B cell (primary cell): ENCODE data around the gene TSPOAP1. TPM values are rescaled to one million over a fixed set of nuclear protein-coding genes. Genes with fewer than 3 reads are reported as not detected.

Experiments
- ATAC-seq: fragments of 200-7000 bp; cut with Tn5 transposase; one replicate; pipeline ENCODE4 v1.10.0; 2021; ENCODE audit warnings: low read depth, mild to moderate bottlenecking, moderate number of reproducible peaks, moderate library complexity
- CTCF ChIA-PET: fragments of 350-600 bp; sonication (Branson Sonifier 250); formaldehyde crosslinking; loops from one replicate; lab custom pipeline; 2021; ENCODE audit warnings: antibody characterized with exemption, inconsistent platforms; lab: Charles Lee
- POLR2A ChIA-PET: fragments of 350-600 bp; sonication (Branson Sonifier 250); formaldehyde crosslinking; loops from one replicate; lab custom pipeline; 2021; ENCODE audit warnings: antibody characterized with exemption; lab: Charles Lee
- DNase-seq: peaks from one replicate; pipeline ENCODE4 v3.0.0; 2013
- H2AFZ ChIP-seq: 2 replicates; pipeline ENCODE4 v1.6.1; 2012; ENCODE audit warnings: mild to moderate bottlenecking, low read depth, low read length; ENCODE audit not compliant: insufficient read depth, poor library complexity, severe bottlenecking
- H3K27ac ChIP-seq, 2 donors: 1 replicate in 1 of 2; 2 replicates in 1 of 2; pipeline ENCODE4 v1.5.1; 2012 to 2013; ENCODE audit warnings: low read length in 2 of 2, mild to moderate bottlenecking in 2 of 2, moderate library complexity in 1 of 2
- H3K27me3 ChIP-seq, 4 experiments: fragments of 200-600 bp in 1 of 4; sonication (generic) in 1 of 4; replicated peaks in 1 of 4; 1 replicate in 2 of 4; 2 replicates in 2 of 4; pipeline versions ENCODE4 v1.6.1 to v1.7.0; 2013 to 2016; ENCODE audit warnings: low read length in 3 of 4, mild to moderate bottlenecking in 2 of 4, mixed read lengths in 1 of 4, moderate library complexity in 1 of 4; ENCODE audit not compliant: insufficient read depth in 4 of 4, control insufficient read depth in 3 of 4; ENCODE audit errors: control extremely low read depth in 1 of 4
- H3K36me3 ChIP-seq, 2 experiments: replicated peaks in 1 of 2; 1 replicate in 1 of 2; 2 replicates in 1 of 2; pipeline versions ENCODE4 v1.6.1 to v1.7.1; 2013; ENCODE audit warnings: low read length in 1 of 2; ENCODE audit not compliant: insufficient read depth in 2 of 2, control insufficient read depth in 1 of 2; ENCODE audit errors: control extremely low read depth in 1 of 2, extremely low read depth in 1 of 2
- H3K4me1 ChIP-seq, 2 donors: fragments of 200-600 bp in 1 of 2; sonication (generic) in 1 of 2; 1 replicate in 1 of 2; 2 replicates in 1 of 2; pipeline versions ENCODE4 v1.5.1 to v1.6.1; 2013 to 2017; ENCODE audit warnings: low read length in 2 of 2; ENCODE audit not compliant: control insufficient read depth in 2 of 2, insufficient read depth in 2 of 2
- H3K4me2 ChIP-seq: replicated peaks from 2 replicates; pipeline ENCODE3; 2012; ENCODE audit warnings: mild to moderate bottlenecking, low read depth, low read length; ENCODE audit not compliant: poor library complexity, severe bottlenecking
- H3K4me3 ChIP-seq, 5 experiments: fragments of 200-600 bp in 1 of 5; sonication (generic) in 1 of 5; 1 replicate in 3 of 5; 2 replicates in 2 of 5; pipeline versions ENCODE4 v1.5.1 to v1.7.0; 2011 to 2016; ENCODE audit warnings: low read length in 4 of 5, mild to moderate bottlenecking in 4 of 5, low read depth in 2 of 5, control low read depth in 1 of 5, moderate library complexity in 1 of 5; ENCODE audit not compliant: insufficient read depth in 1 of 5; ENCODE audit errors: control extremely low read depth in 1 of 5, extremely low read depth in 1 of 5
- H3K79me2 ChIP-seq: fragments of 200-600 bp; sonication (generic); one replicate; pipeline ENCODE4 v1.6.0; 2016; ENCODE audit warnings: low read length; ENCODE audit not compliant: control insufficient read depth, insufficient read depth
- H3K9ac ChIP-seq: fragments of 200-600 bp; sonication (generic); 2 replicates; pipeline ENCODE4 v1.6.1; 2017; ENCODE audit warnings: mild to moderate bottlenecking, low read length, moderate library complexity
- H3K9me3 ChIP-seq, 3 donors: one replicate each; pipeline versions ENCODE4 v1.6.1 to v1.7.1; 2013; ENCODE audit warnings: low read length in 2 of 3; ENCODE audit not compliant: control insufficient read depth in 2 of 3, insufficient read depth in 1 of 3; ENCODE audit errors: control extremely low read depth in 1 of 3
- H4K20me1 ChIP-seq: 2 replicates; pipeline ENCODE4 v1.6.0; 2012; ENCODE audit warnings: mild to moderate bottlenecking, low read length; ENCODE audit not compliant: insufficient read depth, control insufficient read depth, poor library complexity, severe bottlenecking
- H3K27ac Mint-ChIP-seq: one replicate; pipeline ENCODE4 v1.8.0; 2021; ENCODE audit warnings: mixed read lengths
- H3K27me3 Mint-ChIP-seq: one replicate; pipeline ENCODE4 v1.8.0; 2021; ENCODE audit warnings: mixed read lengths
- H3K4me1 Mint-ChIP-seq: one replicate; pipeline ENCODE4 v1.8.0; 2021; ENCODE audit warnings: mixed read lengths
- H3K4me3 Mint-ChIP-seq: one replicate; pipeline ENCODE4 v1.8.0; 2021; ENCODE audit warnings: mixed read lengths
- H3K9me3 Mint-ChIP-seq: one replicate; pipeline ENCODE4 v1.8.0; 2022; ENCODE audit warnings: mixed read lengths; ENCODE audit not compliant: insufficient read depth
- CTCF ChIP-seq: fragments of 200-600 bp; IDR thresholded peaks from one replicate; pipeline ENCODE4 v1.8.0; 2022; ENCODE audit warnings: antibody characterized with exemption, mild to moderate bottlenecking
- EZH2 ChIP-seq: IDR thresholded peaks from 2 replicates; pipeline ENCODE4 v1.6.1; 2012; ENCODE audit warnings: borderline replicate concordance, low read depth, mild to moderate bottlenecking, moderate library complexity, low read length; ENCODE audit not compliant: insufficient read depth, poor library complexity, severe bottlenecking
- WGBS: methylation state at CpG from one replicate; pipeline ENCODE4 v1.1.5; 2013; ENCODE audit warnings: missing lambda C conversion rate; ENCODE audit not compliant: insufficient coverage; 5-methylcytosine and 5-hydroxymethylcytosine counted together
- intact Hi-C: fragments of 100-400 bp; cut with micrococcal nuclease; formaldehyde crosslinking; loops from one replicate; pipeline ENCODE4 v1.10.0; 2022
- polyA plus RNA-seq: library from polyadenylated mRNA; depleted of rRNA; stranded (reverse); fragments of >200 nt; gene quantifications from 2 replicates; pipeline ENCODE4 v1.2.3, GENCODE V29; 2012
- total RNA-seq, 2 donors: library from RNA; stranded (reverse); fragments of 120-200 nt in 1 of 2; gene quantifications; 1 replicate in 1 of 2; 2 replicates in 1 of 2; pipeline versions ENCODE4 v1.2.3 to v1.2.4, GENCODE V29; 2013 to 2022

TSPOAP1 gene
- total and polyA plus RNA-seq, 2 donors (not counting 1 experiment from before 2014, with no cell fraction given) = 10.8 to 30.7 TPM

DNA sequence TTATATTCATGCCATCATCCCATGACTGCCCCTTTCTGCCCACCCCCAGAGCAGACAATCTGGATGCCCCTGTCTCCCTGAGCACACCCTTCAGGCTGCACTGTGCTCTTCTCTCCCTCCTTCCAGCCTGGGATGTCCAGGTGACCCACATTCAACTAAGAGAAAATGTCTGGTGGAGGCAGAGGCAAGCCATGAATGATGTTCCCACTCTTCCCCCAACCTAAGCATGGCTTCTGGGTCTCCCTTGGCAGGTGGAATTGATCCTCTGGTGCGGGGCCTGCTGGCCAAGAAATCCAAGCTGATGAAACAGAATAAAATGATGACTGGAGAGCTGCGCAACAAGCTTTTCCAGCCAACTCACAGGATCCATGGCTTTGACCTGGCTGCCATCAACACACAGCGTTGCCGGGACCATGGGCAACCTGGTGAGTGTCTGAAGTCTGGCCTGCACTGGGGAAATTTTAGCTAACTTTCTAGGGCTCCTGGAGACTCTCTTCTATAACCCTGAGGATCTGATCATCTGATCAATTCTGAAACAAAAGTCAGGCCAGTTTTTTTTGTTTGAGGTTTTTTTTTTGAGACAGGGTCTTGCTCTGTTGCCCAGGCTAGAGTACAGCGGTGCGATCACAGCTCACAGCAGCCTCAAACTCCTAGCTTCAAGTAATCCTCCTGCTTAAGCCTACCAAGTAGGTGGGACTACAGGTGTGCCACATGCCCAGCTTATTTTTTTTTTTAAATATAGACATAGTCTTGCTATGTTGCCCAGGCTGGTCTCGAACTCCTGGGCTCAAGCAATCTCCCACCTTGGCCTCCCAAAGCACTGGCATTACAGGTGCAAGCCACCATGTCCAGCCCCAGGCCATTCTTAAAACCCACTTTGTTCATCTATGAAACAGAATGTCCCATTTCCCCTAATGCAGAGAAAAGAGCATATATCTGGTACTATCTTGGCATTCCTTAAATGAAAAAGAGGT, 62.4 kb downstream of the TSPOAP1 start:
- H3K27ac Mint-ChIP-seq = no peak overlapping the region
- no peak overlapping the region for H3K27ac ChIP-seq
- H4K20me1 ChIP-seq = no peaks in the 10 kb centered on the region
- H3K9ac ChIP-seq = no peak overlapping the region
- H3K79me2 ChIP-seq = no peaks in the 10 kb centered on the region
- no peaks in the 10 kb centered on the region for H3K36me3 ChIP-seq
- no peak overlapping the region for H3K4me3 Mint-ChIP-seq
- DNase-seq (no peak), ATAC-seq (no peak)
- no peak overlapping the region for H3K4me2 ChIP-seq
- POLR2A ChIA-PET = interaction anchor here (0.8 kb wide), 1 partner anchor 24 kb away, joined by 3 read pairs; no protein-coding TSS in a partner anchor
- H3K27me3 ChIP-seq = peaks cover 0 to 17% (median 11%) of the 10 kb centered on the region in 4 experiments
- CTCF ChIA-PET = no interaction called here
- WGBS = 96% methylated on average over 5 of the region's 7 CpGs
- H3K27me3 Mint-ChIP-seq = peaks cover 56% of the 10 kb centered on the region
- no peak for TF ChIP-seq EZH2
- no peak for TF ChIP-seq CTCF
- H3K4me1 ChIP-seq = no peaks in the 10 kb centered on the region
- no peaks in the 10 kb centered on the region for H3K4me1 Mint-ChIP-seq
- no peak overlapping the region for H3K4me3 ChIP-seq
- intact Hi-C loops = no loop called here
- H3K9me3 Mint-ChIP-seq = no peaks in the 10 kb centered on the region
- H2AFZ ChIP-seq = no peak overlapping the region
- H3K9me3 ChIP-seq = no peaks in the 10 kb centered on the region

DNA sequence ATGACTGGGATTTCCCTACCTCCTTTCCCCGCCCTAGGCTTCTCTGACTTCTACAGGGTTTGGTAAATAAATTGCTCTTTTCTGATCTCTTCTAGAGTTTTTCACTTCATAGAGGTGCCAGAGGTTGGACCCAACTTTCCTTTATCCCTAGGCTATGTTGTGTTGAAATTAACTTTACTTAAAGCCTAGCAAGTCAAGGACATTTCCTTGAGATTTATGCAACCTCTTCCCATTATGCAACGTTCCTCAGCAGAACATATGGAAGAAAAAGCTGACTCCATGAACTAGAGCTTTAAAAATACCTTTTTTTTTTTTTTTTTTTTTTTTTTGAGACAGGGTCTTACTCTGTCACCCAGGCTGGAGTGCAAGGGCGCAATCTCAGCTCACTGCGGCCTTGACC, 63.3 kb downstream of the TSPOAP1 start:
- Histone ChIP-seq H3K9me3 (no peaks in the 10 kb centered on the region), H2AFZ (no peak overlapping the region), H3K27ac (no peak overlapping the region), H3K4me2 (no peak overlapping the region), H3K36me3 (no peaks in the 10 kb centered on the region), H3K79me2 (no peaks in the 10 kb centered on the region), H4K20me1 (no peaks in the 10 kb centered on the region), H3K9ac (no peak overlapping the region), H3K4me1 (no peaks in the 10 kb centered on the region), H3K4me3 (no peak overlapping the region), H3K27me3 (peaks cover 0 to 23% (median 12%) of the 10 kb centered on the region in 4 experiments)
- TF ChIP-seq CTCF (no peak), EZH2 (no peak)
- POLR2A ChIA-PET = no interaction called here
- no peaks in the 10 kb centered on the region for H3K9me3 Mint-ChIP-seq
- 100% methylated on average over 1 of the region's 4 CpGs for WGBS
- H3K4me3 Mint-ChIP-seq = no peak overlapping the region
- H3K27me3 Mint-ChIP-seq = peaks cover 65% of the 10 kb centered on the region
- DNase-seq = no peak
- ATAC-seq = no peak
- no peaks in the 10 kb centered on the region for H3K4me1 Mint-ChIP-seq
- CTCF ChIA-PET = no interaction called here
- intact Hi-C loops = no loop called here
- no peak overlapping the region for H3K27ac Mint-ChIP-seq
